Neural cell (in vitro differentiated cells): ENCODE measurements around the gene PTGER1.

ENCODE experiments used
- EP300 ChIP-seq: fragments of 450-650 bp; conservative IDR thresholded peaks from 2 replicates; pipeline ENCODE4 v1.6.1; 2014; ENCODE audit warnings: antibody characterized with exemption, mild to moderate bottlenecking, moderate library complexity; ENCODE audit not compliant: poor library complexity, severe bottlenecking
- EZH2 ChIP-seq: fragments of 200-600, 300-800 bp; shearing (Covaris generic), sonication (generic); IDR thresholded peaks from 2 replicates; pipeline ENCODE4 v1.6.1; 2014; ENCODE audit warnings: antibody characterized with exemption, low read length, borderline replicate concordance, mild to moderate bottlenecking; ENCODE audit not compliant: insufficient read depth, poor library complexity, severe bottlenecking
- MXI1 ChIP-seq: fragments of 450-650 bp; conservative IDR thresholded peaks from 2 replicates; pipeline ENCODE4 v1.6.1; 2014; ENCODE audit warnings: antibody characterized with exemption, mild to moderate bottlenecking; ENCODE audit not compliant: poor library complexity, severe bottlenecking
- POLR2AphosphoS5 ChIP-seq: IDR thresholded peaks from 2 replicates; pipeline ENCODE4 v1.6.1; 2012
- RAD21 ChIP-seq: fragments of 450-650 bp; conservative IDR thresholded peaks from 2 replicates; pipeline ENCODE4 v1.6.1; 2014; ENCODE audit warnings: antibody characterized with exemption, mild to moderate bottlenecking, moderate library complexity
- TF ChIP-seq, protein P1 (sequence below): fragments of 450-650 bp; IDR thresholded peaks from 2 replicates; pipeline ENCODE4 v1.5.1; 2014; ENCODE audit warnings: antibody characterized with exemption, mild to moderate bottlenecking, moderate library complexity; ENCODE audit not compliant: poor library complexity, severe bottlenecking

DNA sequence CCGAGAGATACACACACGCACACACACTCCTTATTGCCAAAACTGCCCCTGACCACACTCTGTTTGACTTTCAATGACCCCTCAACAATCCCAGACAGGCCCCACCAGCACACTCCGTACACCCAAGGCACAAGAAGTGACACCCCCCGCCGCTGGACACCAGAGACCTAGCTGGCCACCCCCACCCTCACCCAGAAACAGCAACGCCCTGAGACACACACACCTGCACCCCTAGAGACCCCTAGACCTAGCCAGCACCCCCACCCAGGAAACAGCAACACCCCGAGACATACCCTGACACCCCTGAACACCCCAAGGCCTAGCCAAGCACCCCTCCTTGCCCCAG, 1.1 kb upstream of the PTGER1 start:
- TF ChIP-seq, protein P1, sequence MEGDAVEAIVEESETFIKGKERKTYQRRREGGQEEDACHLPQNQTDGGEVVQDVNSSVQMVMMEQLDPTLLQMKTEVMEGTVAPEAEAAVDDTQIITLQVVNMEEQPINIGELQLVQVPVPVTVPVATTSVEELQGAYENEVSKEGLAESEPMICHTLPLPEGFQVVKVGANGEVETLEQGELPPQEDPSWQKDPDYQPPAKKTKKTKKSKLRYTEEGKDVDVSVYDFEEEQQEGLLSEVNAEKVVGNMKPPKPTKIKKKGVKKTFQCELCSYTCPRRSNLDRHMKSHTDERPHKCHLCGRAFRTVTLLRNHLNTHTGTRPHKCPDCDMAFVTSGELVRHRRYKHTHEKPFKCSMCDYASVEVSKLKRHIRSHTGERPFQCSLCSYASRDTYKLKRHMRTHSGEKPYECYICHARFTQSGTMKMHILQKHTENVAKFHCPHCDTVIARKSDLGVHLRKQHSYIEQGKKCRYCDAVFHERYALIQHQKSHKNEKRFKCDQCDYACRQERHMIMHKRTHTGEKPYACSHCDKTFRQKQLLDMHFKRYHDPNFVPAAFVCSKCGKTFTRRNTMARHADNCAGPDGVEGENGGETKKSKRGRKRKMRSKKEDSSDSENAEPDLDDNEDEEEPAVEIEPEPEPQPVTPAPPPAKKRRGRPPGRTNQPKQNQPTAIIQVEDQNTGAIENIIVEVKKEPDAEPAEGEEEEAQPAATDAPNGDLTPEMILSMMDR: no peak
- TF ChIP-seq MXI1 (no peak), POLR2AphosphoS5 (no peak), EZH2 (no peak), EP300 (no peak), RAD21 (no peak)
